Ovary (tissue), 9 donors: Measurements from ENCODE around the gene DSCAML1. TPM values are rescaled to one million over a fixed set of nuclear protein-coding genes. Genes with fewer than 3 reads are reported as not detected.

Experiments used
- DNase-seq, 5 donors: peaks; one replicate each; pipeline ENCODE4 v3.0.0-alpha.2; 2019 to 2020
- H3K27ac ChIP-seq, 2 donors: fragments of 200-600 bp; one replicate each; pipeline versions ENCODE4 v1.5.1 to v1.8.0; 2019 to 2022
- H3K27me3 ChIP-seq: fragments of 200-600 bp; one replicate; pipeline ENCODE4 v1.8.0; 2022
- H3K36me3 ChIP-seq: fragments of 200-600 bp; sonication (generic); one replicate; pipeline ENCODE4 v1.5.1; 2019
- H3K4me1 ChIP-seq: one replicate; pipeline ENCODE4 v1.8.1; 2013; ENCODE audit warnings: mild to moderate bottlenecking, moderate library complexity; ENCODE audit not compliant: insufficient read depth
- H3K4me3 ChIP-seq: fragments of 200-600 bp; sonication (generic); one replicate; pipeline ENCODE4 v1.5.1; 2017
- H3K9me3 ChIP-seq, 2 donors: fragments of 200-600 bp in 1 of 2; sonication (generic) in 1 of 2; one replicate each; pipeline versions ENCODE4 v1.5.1 to v1.8.1; 2013 to 2019; ENCODE audit warnings: mild to moderate bottlenecking in 1 of 2, moderate library complexity in 1 of 2
- CTCF ChIP-seq, 3 donors: fragments of 450-650 bp in 2 of 3; fragments of 200-600 bp in 1 of 3; IDR thresholded peaks; one replicate each; pipeline versions ENCODE4 v1.5.1 to v1.8.0; 2016 to 2022; ENCODE audit warnings: antibody characterized with exemption in 3 of 3, mild to moderate bottlenecking in 1 of 3
- EP300 ChIP-seq: sonication (generic); formaldehyde crosslinking; IDR thresholded peaks from one replicate; pipeline ENCODE4 v1.6.1; 2017; ENCODE audit warnings: antibody characterized with exemption
- POLR2A ChIP-seq: fragments of 450-650 bp; IDR thresholded peaks from one replicate; pipeline ENCODE4 v1.6.1; 2017; ENCODE audit warnings: antibody characterized with exemption, mild to moderate bottlenecking, moderate library complexity
- WGBS, 3 donors: extraction: QIAGEN DNeasy Blood & Tissue Kit in 1 of 3; methylation state at CpG; one replicate each; pipeline versions ENCODE4 v1.1.5 to v1.1.7; 2013 to 2017; 5-methylcytosine and 5-hydroxymethylcytosine counted together
- intact Hi-C, 4 donors: fragments of 100-400 bp; cut with DNase I; formaldehyde crosslinking; loops; one replicate each; pipeline versions ENCODE4 v1.11.0 to v1.15.1; 2022 to 2023
- polyA plus RNA-seq, 2 donors: library from polyadenylated mRNA; stranded (reverse); fragments of 200-250 nt in 1 of 2; fragments of 350-450 nt in 1 of 2; fragmentation: Illumina TruSeq in 1 of 2; extraction: RNeasy Lipid Tissue Mini Kit (QIAGEN cat#74804) in 1 of 2; gene quantifications; one replicate each; pipeline ENCODE4 v1.2.3, GENCODE V29; 2013 to 2014
- total RNA-seq, 7 donors: library from RNA; depleted of rRNA in 2 of 7; stranded (reverse); fragments of >200 nt in 2 of 7; fragmentation: NEBNext Ultra II Directional in 3 of 7; extraction: Animal tissue kit (Norgen Biotek cat#: 25700) in 3 of 7; gene quantifications; one replicate each; pipeline versions ENCODE4 v1.1.0 to v1.2.4, GENCODE V29; 2016 to 2023
- donor health status: DM: no; HTN: no; CAD: no; lungs with moderate emphysema.
- donor health status: DM: no; HTN: no; CAD: no.
- donor health status: Bipolar disorder and iron deficiency.
- donor health status: DM: yes; HTN: yes; CAD: no.
- donor health status: DM: no; HTN: no; CAD: no.
- donor health status: DM: yes; HTN: yes; CAD: no.

The DSCAML1 gene
- total and polyA plus RNA-seq, 9 donors, result 0.77 to 16.5 (median 10.6) TPM

DNA sequence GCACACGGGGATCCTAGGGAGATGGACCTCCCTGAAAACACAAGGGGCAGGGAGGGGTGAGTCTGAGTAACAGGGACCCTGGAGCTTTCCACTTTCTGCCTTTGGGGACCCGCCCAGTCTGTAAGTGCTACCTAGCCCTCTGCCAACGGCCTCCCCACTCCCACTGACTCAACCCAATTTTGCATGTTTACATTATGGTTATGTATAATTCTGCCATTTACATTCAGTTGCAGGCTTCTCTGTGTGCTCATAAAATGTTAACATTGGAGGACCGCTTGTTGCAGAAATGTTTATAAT is 105.8 kb downstream of the DSCAML1 start:
- TF ChIP-seq EP300, result no peak
- no peak for TF ChIP-seq POLR2A
- no peak for TF ChIP-seq CTCF (IDR thresholded peaks at IDR 0.05)
- Histone ChIP-seq H3K27me3 (no peaks in the 10 kb centered on the region), H3K4me3 (no peak overlapping the region), H3K9me3 (no peaks in the 10 kb centered on the region), H3K36me3 (no peaks in the 10 kb centered on the region), H3K4me1 (no peaks in the 10 kb centered on the region), H3K27ac (no peak overlapping the region)
- 43 to 63% (median 57%) methylated on average over 4 of the region's 4 CpGs for WGBS, 3 donors
- intact Hi-C loops, result no loop called here
- no peak for DNase-seq

DNA sequence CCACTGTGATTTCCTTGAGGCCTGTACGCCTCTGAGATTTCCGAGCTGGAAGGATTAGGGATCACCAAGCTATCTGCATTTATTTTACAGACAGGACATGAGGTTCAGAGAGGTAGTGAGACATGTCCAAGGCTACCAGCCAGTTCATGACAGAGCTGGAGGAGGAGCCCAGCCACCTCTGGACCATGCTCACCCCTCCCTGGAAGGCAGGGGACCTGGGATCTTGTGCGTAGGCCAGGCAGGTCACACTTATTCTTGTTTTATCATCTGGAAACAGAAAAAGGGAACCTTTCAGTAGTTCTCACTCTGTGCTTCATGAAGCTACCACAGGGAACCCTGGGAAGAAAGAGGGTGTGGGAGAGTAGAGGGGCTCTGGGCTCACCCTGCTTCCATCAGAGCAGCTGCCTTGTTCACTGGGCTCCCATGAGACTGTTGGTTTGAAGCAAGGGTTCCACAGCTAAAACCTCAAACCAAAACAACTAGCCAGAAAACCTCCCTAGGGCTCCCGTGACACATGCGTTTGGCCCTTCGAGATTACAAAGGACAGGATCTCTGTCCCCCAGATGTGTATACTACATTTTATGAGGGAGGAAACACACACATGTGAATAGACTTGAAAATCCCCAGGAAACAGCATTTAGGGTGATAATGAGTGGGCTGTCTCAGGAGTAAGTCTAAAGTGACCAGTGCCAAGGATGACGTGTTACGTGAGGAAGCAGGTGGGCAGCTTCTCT is 106.4 kb downstream of the DSCAML1 start:
- intact Hi-C loops, result no loop called here
- no peaks in the 10 kb centered on the region for H3K9me3 ChIP-seq
- 74 to 84% (median 81%) methylated on average over 8 of the region's 8 CpGs for WGBS, 3 donors
- H3K27ac ChIP-seq, result no peak overlapping the region
- no peak for TF ChIP-seq EP300
- TF ChIP-seq CTCF (IDR thresholded peaks at IDR 0.05), result no peak
- no peak for TF ChIP-seq POLR2A
- no peaks in the 10 kb centered on the region for H3K4me1 ChIP-seq
- H3K4me3 ChIP-seq, result no peak overlapping the region
- no peak for DNase-seq
- no peaks in the 10 kb centered on the region for H3K27me3 ChIP-seq
- no peaks in the 10 kb centered on the region for H3K36me3 ChIP-seq

DNA sequence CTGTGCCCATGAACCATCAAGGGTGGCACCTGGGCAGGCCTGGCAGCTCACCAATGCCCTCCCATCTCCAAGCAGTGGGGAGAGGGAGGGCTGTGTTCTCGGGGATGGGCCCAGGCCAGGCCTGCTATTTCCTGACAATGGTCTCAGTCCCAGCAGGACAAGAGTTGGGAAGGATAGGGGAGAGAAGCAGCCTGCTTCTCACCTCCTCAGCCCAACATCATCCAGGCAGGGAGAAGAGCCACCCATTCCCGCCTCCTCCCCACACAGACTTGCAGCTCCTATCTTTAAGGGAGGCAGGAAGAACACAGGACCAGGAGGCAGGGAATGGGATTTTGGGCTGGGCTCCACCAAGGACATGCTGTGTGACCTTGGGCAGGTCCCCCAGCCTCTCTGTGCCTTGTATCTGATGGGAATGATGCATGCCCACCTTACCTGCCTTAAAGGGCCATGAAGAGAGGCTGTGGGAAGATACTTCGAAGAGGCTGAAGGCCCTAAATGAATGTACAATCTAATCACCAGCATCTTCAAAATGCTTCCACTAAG is 108.7 kb downstream of the DSCAML1 start:
- Histone ChIP-seq H3K4me1 (no peaks in the 10 kb centered on the region), H3K9me3 (no peaks in the 10 kb centered on the region), H3K4me3 (no peak overlapping the region), H3K27ac (no peak overlapping the region), H3K27me3 (no peaks in the 10 kb centered on the region), H3K36me3 (no peaks in the 10 kb centered on the region)
- no peak for DNase-seq
- intact Hi-C loops, result no loop called here
- TF ChIP-seq EP300 (no peak), CTCF (IDR thresholded peaks at IDR 0.05) (no peak), POLR2A (no peak)
- WGBS, 3 donors, result 85 to 93% (median 90%) methylated on average over 3 of the region's 3 CpGs

- Histone ChIP-seq H3K4me1 (no peaks in the 10 kb centered on the region), H3K27me3 (no peaks in the 10 kb centered on the region), H3K4me3 (no peak overlapping the region), H3K36me3 (no peaks in the 10 kb centered on the region), H3K27ac (no peak overlapping the region), H3K9me3 (no peaks in the 10 kb centered on the region)
- no peak for DNase-seq
- 82 to 92% (median 88%) methylated on average over 6 of the region's 6 CpGs for WGBS, 3 donors
- intact Hi-C loops, result no loop called here
- TF ChIP-seq EP300 (no peak), POLR2A (no peak), CTCF (IDR thresholded peaks at IDR 0.05) (no peak)
These were observed 109.2 kb downstream of the DSCAML1 start for GRCh38 chr11:117687776-117688175.
